GM12874 (cell line): ENCODE data around the gene ANOS1.

ENCODE experiments used
- TF ChIP-seq, protein P1 (sequence below): IDR thresholded peaks from 2 replicates; pipeline ENCODE4 v1.5.1; 2011; ENCODE audit warnings: low read depth, mild to moderate bottlenecking, control low read depth, low read length, moderate library complexity; ENCODE audit not compliant: insufficient read depth

The ANOS1 gene

DNA sequence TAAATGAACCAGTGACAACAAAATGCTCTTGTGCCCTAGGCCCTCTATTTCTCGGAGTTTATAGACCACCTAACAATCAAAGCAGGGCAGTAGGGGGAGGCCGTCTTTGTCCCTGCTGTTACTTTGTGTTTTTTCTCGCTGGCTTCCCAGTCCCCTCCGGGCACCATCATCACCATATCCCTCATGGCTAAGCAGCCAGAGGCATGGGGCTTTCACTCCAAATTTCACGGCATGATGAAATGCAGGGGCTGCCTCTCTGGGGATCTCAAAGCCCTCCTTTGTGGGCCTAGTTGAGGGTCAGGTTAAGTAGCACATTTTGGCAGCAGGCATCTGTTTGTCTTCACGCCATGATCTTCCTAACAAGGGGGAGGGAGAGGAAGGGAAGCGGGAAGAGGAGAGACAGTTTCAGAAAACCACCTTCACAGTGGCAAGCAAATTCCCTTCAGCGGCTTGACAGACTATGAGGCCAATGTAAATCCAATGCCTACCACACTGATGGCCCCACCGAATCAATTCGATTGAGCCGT lies 91.9 kb downstream of the ANOS1 start:
- TF ChIP-seq, protein P1, sequence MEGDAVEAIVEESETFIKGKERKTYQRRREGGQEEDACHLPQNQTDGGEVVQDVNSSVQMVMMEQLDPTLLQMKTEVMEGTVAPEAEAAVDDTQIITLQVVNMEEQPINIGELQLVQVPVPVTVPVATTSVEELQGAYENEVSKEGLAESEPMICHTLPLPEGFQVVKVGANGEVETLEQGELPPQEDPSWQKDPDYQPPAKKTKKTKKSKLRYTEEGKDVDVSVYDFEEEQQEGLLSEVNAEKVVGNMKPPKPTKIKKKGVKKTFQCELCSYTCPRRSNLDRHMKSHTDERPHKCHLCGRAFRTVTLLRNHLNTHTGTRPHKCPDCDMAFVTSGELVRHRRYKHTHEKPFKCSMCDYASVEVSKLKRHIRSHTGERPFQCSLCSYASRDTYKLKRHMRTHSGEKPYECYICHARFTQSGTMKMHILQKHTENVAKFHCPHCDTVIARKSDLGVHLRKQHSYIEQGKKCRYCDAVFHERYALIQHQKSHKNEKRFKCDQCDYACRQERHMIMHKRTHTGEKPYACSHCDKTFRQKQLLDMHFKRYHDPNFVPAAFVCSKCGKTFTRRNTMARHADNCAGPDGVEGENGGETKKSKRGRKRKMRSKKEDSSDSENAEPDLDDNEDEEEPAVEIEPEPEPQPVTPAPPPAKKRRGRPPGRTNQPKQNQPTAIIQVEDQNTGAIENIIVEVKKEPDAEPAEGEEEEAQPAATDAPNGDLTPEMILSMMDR: no peak

DNA sequence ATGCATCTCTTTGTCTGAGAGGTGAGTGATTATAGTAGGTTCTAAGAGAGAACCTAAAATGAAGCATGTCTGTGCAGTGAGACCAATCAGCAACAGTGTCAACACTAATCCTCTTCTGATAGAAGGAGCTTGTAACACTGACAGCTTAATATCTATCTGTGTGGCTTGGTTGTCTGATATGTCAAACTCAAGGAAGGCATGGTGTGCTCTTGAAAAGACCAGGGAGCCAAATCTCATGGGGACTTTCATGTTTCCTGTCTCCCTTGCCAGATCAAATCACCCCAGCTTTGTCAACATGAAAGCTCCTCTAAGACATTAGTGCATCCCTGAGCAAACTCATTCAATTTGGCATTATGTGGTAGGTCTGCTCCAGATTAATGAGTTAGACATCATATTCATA lies 95.4 kb downstream of the ANOS1 start:
- TF ChIP-seq, protein P1: no peak

DNA sequence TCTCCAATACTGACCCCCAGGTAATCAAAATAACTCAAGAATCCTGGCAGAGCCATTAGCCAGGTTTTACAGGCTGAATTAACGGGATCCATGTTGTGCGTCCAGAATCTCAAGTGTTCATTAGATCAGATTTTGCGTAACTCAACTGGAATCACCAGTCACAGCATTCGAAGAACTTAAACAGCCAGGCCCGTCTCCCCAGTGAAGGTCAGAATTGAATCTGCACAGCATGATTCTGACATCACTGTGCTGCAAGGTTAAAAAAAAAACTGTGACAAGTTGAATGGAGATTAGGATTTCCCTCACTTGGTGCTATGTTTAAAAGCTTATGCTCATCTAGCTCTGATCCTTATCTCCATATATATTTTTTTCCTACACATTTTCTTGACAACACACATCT lies 96.1 kb downstream of the ANOS1 start:
- TF ChIP-seq, protein P1: no peak

DNA sequence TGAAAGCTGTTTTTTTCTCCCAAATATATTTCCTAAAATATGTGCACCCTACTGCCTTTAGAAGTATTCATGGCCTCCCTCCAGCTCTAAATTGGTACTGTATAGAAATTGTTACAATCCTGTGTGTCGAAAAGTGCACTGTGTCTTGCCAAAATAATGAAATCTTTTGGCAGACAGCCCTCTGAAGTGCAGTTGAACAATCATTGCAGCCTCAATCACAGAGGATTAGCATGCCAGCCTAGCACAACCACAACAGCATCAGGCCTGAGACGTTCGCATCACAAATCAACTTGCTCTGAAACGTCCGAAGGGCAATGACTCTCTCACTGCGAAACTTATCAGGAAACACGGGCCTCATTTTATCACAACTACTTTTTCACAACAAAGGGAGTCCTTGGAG lies 99.0 kb downstream of the ANOS1 start:
- TF ChIP-seq, protein P1: no peak

DNA sequence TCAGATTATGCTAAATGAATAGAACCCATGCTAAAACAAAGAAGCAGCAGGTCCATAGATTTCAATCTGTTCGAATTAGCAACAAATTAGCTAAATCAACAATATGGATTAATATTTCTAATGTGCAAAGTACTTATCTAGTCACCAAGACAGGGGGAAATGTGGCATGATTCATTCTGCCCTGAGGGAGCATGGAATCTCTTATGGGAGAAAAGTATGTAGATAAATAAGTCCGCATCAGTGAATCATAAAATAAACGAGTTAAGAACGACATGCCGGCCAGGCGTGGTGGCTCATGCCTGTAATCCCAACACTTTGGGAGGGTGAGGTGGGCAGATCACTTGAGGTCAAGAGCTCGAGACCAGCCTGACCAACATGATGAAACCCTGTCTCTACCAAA lies 102.1 kb downstream of the ANOS1 start:
- TF ChIP-seq, protein P1: no peak

DNA sequence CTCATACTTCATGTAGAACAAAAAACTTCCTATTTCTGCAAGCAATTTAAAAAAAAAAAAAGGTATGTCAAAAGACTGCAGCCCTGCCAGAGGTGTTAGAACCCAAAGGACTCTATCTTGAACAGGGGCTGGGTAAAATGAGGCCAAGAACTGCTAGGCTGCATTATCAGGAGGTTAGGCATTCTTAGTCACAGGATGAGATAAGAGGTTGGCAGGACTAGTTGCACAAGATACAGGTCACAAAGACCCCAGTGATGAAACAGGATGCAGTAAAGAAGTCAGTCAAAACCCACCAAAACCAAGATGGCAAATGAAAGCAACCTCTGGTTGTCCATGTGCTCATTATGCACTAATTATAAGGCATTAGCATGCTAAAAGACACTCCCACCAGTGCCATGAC lies 104.1 kb downstream of the ANOS1 start:
- TF ChIP-seq, protein P1: no peak

DNA sequence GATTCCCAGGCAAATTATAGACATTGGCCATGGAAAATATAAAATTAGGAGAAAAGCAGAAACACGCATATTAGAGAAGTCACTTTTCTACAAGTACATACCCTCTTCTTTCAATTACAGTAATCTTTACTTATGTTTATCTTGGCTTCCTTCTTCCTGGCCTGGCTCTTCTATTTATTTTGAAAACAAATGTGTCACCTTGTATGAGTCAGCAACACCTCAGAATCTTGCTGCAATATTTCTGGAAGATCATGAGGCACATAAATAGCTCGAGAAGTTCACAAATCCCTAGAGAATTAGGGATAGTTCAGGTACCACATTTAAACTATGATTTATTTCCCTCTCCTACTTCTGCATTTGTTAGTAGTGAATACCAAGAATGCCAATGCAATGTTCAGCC lies 124.6 kb downstream of the ANOS1 start:
- TF ChIP-seq, protein P1: no peak

DNA sequence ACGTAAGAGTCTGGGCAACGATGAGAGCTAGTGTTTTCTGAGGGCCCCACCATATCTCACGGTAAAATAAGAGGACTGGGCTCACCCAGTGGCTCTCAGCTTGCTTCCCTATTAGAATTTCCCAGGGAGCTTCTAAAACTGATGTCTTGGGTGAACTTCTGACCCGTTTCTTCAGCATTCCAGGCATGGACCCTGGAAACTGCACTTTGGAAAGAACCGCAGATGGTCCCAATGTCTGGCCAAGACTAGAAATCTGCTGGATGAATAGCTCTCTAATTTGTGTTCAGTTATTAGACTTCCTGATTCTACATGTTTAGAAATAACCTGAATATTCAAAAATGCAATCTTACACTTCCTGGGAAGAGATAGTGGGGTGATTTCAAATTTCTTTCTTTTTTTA lies 127.8 kb downstream of the ANOS1 start:
- TF ChIP-seq, protein P1: no peak
